GM18517 (cell line): ENCODE measurements around the gene CTPS1.

ENCODE experiments used
- ATAC-seq: cut with Tn5 transposase; IDR thresholded peaks from one replicate; pipeline ENCODE4 v1.9.1; 2021; ENCODE audit warnings: mild to moderate bottlenecking, moderate library complexity; ENCODE audit not compliant: unreplicated experiment

The CTPS1 gene

DNA sequence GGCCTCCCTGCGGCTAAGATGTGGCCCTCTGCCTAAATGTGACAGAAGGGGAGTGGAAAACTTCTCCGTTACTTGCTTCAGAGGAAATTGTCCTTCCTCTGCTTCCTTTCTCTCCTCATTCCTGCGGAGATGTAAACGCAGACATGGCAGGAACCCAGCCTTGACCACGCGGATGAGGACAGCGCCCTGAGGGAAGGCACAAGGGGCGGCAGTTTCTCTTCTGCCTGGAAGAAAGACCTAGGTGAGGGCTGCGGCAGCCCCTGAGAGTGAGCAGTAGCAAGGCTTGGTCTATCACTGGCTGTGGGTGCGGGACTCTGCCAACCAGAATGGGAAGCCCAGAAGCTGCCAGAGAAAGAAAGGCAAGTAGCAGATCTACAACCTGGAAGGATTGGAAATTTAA, 14.0 kb upstream of the CTPS1 start:
- no peak for ATAC-seq

DNA sequence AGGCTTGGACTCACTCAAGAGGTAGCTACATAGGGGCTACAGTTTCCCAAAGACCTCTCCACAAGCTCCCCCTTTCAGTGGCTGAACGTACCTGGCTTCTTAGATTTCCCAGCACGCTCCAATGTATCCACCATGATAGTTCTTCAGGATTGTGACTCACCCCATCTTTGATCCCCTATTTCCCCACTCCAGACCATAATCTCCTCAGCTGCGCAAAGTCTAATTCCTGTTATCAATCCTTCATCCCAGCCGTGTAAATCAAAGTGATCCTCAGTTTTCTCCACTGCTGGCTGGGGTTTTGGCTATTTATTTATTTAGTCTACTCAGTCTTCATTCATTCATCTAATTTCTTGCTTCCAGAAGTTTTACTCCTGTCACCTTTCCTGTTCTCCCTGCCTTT, 13.1 kb upstream of the CTPS1 start:
- no peak for ATAC-seq

DNA sequence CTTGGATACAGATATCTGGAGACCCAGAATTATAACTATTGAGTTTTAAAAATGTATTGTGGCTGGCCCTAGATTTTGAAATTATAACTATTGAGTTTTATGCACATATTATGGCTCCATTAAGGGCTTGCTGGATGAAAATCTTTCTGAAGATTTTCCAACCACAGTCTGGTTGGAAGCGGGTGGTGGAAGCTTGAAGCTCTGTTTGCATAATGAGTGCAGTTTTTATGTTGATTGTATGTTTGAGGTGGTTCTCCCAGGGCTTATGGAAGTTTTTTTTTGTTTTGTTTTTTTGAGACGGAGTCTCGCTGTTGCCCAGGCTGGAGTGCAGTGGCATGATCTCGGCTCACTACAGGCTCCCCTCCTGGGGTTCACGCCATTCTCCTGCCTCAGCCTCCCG, 10.1 kb upstream of the CTPS1 start:
- no peak for ATAC-seq

DNA sequence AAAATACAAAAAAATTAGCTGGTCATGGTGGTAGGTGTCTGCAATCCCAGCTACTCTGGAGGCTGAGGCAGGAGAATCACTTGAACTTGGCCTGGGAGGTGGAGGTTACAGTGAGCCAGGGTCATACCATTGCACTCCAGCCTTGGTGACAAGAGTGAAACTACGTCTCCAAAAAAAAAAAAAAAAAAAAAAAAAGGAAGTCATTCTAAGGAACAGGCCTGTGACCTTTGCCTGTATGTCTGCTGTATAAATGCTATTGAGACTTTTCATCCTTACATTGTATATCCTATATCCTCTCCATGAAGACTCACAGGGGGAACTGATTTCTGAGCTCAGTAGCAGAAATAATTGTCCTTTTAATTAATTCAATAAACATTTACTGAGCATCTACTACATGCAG, 7.5 kb upstream of the CTPS1 start:
- ATAC-seq = no peak

DNA sequence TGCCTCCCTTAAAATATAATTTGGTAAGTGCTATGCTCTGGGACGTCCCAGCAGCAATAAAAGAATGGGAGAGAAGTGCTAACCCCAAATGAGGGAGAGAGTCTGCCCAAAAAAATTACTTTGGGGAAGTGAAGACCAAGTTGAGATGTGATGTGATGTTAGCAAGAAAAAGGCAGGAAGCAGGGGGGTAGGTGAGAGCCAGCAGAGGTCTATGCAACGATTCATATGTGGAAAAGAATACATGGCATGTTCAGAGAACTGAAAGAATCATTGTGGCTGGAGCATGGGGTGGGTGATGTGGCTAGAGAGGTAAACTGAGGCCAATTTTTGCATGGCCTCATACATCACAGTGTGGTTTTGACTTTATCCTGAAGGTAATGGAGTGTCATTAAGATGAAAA, 5.6 kb upstream of the CTPS1 start:
- no peak for ATAC-seq

DNA sequence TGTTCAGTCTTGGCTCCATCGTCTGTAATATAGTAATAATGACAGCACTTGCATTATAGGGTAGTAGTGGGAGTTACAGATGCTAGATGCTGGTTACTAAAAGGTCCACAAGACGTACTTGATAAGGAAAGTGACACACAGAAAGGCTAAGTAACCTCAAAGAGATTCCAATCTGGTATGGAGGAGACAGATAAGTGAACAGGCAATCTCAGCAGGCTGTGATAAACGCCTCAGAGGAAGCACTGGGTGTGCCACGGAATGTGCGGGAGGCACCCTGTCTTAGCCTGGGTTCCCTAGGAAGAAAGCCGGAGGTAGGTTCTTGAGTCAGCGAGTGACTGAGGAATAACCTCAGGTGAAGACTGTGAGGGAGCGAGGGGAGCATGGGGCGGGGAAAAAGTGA, 4.6 kb upstream of the CTPS1 start:
- ATAC-seq = no peak

DNA sequence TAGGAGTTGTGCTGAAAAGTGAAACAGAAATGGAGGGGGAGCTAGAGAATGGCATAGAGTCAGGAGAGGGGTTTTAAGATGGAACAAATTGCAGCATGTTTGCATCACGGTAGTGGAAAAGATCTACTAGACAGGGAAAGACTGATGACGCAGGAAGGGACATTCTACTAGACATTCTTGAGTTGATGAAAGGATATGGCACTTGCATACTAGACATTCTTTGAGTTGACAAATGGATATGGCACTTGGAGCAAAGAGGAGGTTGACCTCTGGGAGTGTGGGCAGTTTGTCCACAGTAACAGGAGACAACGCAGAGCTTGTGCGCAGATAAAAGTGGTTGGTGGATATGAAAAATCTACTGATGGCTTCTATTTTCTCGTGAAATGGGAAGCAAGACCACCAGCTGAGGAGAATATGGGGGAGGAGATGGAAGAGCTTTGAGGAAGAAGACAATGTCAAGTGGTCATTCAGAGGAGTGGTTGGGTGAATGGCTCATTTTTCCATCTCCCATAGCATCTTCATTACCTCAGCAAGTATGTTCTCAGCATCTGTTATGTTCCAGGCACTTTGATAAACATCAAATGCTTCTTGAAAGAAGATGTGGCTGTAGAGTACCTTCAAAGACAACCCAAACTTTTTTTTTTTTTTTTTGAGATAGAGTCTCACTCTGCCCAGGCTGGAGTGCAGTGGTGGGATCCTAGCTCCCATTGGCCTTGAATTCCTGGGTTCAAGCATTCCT, 2.4 kb upstream of the CTPS1 start:
- no peak for ATAC-seq

DNA sequence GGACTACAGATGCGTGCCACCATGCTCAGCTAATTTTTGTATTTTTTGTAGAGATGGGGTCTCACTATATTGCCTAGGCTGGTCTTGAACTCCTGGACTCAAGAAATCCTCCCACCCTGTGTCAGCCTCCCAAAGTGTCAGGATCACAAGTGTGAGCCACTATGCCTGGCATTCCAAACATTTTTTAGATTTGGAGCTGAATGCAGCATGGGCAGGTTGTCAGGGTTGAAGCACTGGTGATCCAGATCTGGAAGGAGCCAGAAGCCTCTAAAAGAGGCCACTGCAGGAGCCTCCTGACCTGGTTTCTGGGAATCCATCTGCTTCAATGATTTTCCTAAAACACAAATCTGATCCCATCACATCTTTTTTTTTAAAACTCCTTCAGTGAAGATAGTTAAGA, 1.8 kb upstream of the CTPS1 start:
- no peak for ATAC-seq

DNA sequence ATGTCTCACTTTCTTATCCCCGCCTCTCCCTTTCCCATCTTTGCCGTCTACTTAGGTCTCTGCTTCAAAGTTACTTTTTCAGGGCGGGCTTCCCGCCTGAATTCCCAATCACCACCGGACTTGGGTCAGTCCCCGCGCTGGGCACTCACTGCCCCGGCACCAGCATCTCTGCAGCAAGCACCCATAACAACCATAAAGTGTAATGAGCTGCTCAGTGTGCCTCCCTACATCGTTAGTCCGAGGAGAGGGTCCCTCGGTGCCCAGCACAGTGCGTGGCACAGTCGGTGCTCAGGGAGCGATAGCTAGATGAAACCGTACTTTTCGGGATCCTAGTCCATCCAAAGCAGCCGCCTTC, 633 bp upstream of the CTPS1 start:
- ATAC-seq = no peak

DNA sequence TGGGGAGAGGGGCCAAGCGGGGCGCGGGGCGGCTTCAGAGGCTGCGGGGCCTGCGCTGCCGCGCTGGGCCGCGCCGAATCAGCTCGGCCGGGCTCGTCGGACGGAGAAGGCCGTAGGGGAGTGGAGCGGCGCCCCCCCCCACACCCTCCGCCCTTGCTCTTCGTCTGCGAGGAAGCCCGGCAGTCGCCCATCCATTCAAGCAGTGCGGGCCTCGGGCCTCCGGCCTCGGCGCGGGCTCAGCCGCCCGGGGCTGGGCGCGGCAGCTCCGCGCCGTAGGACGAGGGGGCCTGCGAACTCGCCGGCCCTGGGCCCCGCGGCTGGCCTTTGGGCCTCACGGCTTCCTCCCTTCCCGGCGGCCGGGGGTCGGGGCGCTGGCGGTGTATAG, 564 bp downstream of the CTPS1 start:
- ATAC-seq = no peak

DNA sequence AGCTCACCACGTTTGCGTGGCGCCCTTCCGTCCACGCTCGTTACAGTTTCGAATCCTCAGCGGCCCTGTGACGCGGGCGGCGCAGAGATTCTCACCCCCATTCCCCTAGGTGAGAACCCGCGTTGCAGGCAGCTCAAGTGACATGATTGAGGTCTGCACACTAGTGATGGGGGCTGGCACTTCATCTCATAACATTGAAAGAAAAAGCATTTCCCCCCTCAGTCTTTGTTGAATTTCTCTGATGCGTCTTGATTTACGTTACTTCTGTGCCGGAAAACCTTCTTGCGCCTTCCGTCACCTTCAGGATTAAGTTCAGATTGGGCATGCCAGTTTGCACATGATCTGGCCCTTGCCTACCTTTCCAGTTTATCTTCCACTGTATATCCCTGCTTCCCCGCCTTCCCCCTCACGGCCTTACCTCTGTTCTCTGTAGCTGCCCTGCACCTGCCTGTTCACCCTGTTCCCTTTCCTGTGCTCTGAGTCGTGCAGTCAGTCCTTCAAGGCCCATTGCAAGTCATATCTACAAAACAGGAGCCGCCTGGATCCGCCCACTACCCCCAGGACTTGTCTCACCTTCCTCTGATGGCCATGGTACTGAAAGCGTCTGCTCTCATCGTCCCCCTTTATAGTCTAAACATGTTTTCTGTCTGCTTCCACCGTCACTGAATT, 1.1 kb downstream of the CTPS1 start:
- ATAC-seq = no peak

DNA sequence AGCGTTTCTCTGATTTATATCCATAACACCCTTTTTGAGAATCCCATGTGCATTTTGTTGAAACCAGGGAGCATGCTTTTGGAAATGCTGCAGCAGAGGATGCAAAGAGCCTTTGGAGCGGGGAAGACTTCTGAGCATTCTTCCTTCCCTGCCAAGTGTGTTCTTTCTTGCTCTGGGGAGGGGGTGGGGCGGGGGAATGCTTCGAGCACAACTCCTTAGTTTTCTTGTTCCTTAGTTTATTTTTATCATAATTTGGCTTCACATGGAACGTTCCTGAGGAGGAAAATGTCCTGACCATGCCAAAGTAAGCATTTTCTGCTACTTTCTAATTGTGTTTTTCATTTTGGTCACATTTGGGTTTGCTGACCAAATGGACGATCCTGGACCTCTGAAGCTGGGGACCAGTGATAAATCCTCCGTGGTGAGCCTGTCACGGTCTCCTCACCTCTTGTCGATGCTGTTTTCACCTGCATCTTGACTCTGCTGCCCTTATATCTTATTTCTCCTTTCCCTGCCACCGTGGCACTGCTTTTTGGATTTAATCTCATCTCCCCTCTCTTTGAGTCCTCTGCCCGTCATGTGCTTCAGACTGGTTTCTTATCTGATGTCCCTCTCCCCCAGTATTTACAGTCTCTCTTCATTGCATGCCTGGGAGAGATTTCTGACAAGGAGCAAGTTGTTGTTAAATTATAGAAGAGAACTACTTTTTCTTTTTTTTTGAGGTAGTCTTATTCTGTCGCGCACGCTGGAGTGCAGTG, 2.4 kb downstream of the CTPS1 start:
- ATAC-seq = no peak

DNA sequence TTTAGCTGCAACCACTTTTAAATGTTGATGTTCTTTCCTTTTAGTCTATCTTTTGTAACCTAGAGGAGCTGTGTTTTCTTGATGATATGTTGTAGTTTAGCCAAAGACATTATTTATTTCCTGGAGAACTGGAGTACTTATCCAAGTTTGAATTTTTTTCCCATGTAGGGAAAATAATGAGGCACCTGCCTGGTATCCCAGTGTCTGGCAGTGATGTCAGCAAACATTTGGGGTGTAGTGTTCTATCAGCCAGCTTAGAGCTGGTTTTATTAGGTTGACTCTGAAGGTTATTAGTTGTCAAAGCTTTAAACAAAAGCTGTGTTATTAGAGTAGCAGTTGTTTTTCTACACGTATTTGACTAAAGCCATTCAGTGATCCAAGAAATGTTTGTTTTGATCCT, 3.2 kb downstream of the CTPS1 start:
- ATAC-seq = no peak

DNA sequence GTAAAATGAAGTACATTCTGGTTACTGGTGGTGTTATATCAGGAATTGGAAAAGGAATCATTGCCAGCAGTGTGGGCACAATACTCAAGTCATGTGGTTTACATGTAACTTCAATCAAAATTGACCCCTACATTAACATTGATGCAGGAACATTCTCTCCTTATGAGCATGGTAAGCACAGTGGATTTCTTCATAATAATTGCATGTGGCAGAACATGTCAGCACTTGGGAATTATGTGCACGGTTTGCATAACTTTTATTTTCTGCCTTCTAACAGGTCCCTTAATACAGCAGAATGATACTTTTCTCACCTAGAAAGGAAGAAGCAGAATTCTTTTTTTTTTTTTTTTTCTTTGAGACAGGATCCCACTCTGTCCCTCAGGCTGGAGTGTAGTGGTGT, 3.8 kb downstream of the CTPS1 start:
- no peak for ATAC-seq

DNA sequence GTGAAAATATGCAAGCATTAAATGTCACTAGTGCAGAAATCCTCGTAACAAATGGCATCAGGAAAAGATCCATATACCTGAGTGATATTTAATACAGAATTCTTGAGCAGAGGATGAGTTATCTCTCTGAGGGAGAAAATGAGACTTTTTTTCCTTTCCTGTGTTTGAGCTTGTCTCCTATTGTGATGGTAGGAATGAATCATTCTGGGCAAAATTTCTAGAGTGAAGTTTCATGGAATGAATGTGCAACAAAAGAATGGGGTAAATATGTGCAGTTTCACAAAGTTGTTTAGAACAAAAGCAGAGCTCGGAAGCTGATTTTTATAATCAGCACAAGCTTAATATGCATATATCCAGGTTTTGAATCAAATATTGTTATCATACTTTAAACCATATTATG, 4.6 kb downstream of the CTPS1 start:
- no peak for ATAC-seq

DNA sequence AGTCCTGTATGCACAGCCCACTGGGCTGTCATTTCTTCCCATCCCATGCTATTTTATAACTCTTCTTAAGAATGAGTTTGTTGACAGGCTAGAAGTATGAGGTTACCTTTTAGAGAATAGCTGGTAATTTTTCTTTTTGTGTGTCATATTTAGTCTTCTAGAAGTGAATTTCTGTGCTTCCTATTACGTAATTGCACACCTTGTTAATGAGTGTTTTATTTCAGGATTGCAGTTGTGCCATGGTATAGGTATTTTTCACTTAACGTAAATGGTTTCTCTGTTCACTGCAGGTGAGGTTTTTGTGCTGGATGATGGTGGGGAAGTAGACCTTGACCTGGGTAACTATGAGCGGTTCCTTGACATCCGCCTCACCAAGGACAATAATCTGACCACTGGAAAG, 5.0 kb downstream of the CTPS1 start:
- no peak for ATAC-seq

DNA sequence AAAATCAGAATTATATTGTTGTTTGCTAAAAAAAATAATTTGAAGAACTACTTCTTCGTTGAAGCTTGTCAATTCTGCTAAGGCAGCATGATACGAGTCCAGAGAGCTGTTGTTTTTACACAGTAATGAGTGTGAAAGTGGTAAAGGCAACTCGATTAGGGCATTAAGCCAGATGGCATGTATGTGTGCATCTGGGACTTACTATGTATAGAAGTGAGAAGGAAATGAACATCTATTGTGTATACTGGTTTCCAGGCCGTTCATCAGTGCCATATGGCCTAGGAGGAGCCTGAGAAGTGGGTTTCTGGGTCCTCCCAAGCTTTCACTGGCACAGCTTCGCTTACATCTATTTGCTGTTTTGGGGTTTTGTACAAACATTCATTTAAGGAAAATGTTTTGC, 5.7 kb downstream of the CTPS1 start:
- ATAC-seq = no peak

DNA sequence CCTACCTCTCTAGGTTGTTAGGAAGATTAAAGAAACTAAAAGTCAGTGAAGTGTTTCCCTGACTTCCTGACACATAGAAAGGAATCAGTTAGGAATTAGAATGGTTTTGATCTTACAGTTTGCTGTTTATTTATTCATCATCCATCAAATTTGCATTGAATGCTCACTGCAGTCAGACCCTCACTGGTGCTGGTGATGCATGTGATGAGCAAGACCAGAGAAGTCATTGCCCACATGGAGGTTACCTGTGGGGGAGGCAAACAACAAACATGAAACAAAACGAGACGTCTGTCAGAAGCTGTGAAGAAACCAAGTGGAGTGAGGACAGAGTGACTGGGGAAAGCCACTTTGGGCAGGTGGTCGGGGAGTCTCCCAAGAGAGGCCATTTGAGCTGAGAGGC, 6.4 kb downstream of the CTPS1 start:
- ATAC-seq = no peak

DNA sequence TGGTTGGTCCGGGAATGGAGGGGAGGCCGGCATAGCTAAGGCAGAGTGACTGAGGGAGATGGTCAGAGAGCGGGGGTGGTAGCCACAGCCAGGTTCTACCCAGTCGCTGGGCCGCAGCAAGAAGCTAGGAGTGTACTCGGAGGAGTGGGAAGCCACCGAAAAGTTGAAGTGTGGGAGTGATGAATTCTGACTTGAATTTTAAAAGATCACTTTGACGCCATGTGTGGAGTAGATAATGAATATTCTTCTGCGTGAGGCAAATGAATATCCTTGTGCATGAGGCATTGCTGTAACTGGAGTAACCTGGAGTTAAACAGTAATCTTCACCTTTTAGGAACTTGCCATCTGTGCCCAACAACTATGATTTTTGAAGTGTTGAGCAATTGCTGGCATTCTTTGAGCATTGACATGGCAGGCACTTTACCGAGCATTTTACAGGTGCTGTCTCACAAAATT, 6.9 kb downstream of the CTPS1 start:
- no peak for ATAC-seq

DNA sequence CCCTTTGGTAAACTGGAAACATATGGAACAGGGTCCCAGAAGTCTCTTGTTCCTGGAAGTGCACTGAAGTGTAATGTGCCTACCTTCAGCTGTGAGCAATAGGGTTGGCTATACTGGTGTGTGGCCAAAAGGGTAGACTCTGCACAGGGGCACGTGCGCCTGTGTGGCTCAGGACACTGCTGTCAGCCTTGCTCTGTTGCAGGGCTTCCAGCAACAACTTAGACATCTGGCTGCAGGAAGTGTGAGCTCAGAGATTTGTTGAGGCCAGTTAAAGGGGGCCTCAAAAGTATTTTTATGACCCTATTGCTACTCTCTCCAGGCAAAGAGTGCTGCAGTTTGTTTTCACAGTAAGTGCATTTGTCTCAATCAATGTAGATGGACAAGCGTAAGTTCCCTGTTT, 7.5 kb downstream of the CTPS1 start:
- no peak for ATAC-seq

DNA sequence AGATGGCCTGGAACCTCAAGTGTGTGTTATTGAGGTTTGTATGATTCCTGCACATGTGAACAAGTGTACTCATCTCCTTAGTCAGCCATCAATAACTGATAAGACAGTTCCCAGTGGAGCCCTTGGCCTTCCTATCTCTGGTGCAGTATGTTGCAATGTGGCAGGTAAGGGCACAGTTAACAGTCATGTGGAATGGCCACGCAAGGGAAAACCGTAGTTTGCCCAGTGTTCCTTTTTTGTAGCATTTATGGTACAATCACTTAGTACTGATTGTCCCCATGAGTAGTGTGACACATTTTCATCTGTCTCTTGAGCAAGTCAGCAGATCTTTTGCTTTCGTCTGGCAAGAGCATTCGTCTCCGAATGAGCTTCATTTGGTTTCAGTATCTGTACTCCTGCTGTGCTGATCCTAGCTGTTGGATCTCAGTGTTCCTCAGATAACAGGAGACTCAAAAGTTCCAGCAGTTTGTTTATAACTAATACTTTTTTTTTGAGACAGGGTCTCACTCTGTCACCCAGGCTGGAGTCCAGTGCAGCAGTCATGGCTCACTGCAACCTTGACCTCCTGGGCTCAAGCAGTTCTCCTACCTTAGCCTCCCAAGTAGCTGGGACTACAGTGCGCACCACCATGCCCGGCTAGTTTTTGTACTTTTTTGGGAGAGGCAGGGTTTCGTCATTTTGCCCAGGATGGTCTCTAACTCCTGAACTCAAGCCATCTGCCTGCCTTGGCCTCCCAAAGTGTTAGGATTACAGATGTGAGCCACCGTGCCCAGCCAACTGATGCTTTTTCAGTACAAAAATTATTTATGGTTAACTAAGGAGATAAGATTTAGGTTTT, 8.2 kb downstream of the CTPS1 start:
- ATAC-seq = no peak
